ENCODE measurements around the gene SCN2B.

Gene SCN2B

DNA sequence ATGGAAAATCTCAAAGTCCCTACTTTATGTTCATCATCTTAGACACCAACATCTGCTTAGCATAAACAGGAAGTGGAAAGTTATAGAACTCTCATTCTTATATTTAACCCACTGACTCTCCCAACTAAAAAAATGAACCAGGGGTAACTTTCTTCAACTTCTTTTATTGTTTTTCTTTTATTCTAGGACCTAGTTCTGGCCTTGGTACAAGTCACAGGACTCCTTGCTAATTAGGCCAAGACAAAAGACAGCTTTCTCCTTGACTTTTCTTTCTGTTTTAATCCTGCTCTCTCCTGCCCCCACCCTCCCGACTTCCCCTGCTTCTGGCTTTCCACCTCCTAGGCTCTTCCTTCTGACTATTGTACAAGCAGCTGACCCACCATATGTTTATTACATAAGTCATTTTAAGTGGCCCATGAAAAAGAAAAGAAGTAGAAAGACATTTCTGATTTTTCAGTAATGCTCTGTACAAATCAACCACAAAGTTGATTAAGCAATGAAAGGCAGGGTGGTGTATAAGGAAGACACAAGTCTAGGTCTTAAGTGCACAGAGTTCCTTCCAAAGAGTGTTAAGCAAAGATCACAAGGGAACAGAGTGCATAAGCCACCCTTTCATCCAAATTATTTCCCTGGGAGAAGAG is 30.1 kb upstream of the SCN2B start:
- TF ChIP-seq, protein P1, sequence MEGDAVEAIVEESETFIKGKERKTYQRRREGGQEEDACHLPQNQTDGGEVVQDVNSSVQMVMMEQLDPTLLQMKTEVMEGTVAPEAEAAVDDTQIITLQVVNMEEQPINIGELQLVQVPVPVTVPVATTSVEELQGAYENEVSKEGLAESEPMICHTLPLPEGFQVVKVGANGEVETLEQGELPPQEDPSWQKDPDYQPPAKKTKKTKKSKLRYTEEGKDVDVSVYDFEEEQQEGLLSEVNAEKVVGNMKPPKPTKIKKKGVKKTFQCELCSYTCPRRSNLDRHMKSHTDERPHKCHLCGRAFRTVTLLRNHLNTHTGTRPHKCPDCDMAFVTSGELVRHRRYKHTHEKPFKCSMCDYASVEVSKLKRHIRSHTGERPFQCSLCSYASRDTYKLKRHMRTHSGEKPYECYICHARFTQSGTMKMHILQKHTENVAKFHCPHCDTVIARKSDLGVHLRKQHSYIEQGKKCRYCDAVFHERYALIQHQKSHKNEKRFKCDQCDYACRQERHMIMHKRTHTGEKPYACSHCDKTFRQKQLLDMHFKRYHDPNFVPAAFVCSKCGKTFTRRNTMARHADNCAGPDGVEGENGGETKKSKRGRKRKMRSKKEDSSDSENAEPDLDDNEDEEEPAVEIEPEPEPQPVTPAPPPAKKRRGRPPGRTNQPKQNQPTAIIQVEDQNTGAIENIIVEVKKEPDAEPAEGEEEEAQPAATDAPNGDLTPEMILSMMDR (IDR thresholded peaks at IDR 0.05; ENCODE audit: insufficient read depth, low read length, poor library complexity, severe bottlenecking) = no peak
- Histone ChIP-seq H3K4me3 (replicated peaks; ENCODE audit: low read depth, low read length) (no peak overlapping the region), H3K27me3 (replicated peaks; ENCODE audit: control insufficient read depth, insufficient read depth, low read length) (peaks cover 2% of the 10 kb centered on the region), H3K36me3 (ENCODE audit: control insufficient read depth, insufficient read depth, low read length) (no peaks in the 10 kb centered on the region)
- DNase-seq (ENCODE audit: extremely low read depth, insufficient read length) = no peak

DNA sequence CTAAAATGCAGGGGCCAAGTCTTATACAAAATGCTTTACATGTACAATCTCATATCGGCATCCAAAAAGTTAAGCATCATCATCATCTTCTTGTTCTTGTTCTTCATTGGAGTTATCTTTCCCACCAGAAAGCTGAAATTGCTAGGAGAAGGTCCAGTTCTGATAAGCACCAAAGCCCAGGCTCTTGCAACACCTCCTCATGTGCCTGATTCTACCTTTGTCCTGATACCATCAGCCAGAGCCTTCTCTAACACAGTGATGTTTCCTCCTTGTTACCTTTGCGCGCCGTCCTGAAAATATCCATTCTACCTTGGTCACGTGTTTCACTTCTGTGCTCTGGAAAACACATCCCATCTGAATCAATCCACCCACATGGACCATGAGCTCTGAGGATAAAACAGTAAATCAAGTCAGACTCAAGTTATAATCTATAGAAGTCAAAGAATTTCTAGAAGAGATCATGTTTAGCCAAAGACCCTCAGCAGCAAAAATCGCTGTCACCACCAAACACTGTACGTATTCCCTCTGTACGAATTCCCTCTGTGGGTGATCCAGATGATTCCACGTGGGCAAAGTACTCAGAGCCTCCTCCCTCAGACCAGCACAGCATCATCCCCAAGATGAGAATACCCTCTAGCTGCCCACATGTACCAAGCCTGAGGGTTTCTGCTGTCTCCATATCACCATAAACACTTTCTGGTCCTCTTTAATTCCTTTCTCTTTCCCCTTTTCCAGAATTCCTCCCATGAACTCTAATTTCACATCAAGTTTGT is 29.4 kb upstream of the SCN2B start:
- Histone ChIP-seq H3K36me3 (ENCODE audit: control insufficient read depth, insufficient read depth, low read length) (no peaks in the 10 kb centered on the region), H3K27me3 (replicated peaks; ENCODE audit: control insufficient read depth, insufficient read depth, low read length) (peaks cover 2% of the 10 kb centered on the region)
- TF ChIP-seq, protein P1 (IDR thresholded peaks at IDR 0.05; ENCODE audit: insufficient read depth, low read length, poor library complexity, severe bottlenecking) = no peak

DNA sequence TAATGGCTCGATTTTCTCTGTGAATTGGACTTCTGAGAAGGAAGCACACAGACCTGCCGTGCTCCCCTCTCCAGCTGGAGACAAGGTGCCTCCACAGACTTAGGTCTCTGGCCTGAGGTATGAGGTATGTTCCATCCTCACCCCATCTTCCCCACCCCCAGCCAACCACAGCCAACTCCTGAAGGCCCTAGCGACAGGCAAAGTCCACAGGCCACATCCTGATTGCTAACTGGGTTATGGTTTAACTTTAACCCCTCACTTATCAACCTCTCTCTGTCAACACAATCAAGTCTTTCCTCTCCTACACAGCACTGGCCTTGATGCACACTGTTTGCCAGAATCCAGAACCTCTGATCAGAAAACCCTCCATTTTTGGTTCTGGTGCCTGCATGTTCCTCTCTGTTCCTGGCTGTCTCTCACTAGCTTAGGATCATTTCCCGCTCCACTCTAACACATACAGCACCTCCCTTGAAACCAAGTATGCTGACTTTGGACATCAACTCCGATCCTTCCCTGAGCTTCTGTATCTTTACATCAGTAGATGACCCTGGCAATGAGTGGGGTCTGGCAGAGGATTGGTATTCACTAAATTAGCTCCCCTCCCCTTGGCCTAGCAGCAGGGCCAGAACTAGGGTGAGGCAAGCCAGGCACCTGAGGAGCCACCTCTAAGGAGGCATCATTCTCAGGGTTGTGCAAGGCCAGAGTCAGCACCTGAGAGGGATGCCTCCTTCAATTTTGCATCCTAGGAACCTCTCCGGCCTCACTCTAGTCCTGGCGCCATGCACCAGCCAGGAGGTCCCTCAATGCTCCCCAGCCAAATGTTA is 26.4 kb upstream of the SCN2B start:
- H3K36me3 ChIP-seq (ENCODE audit: control insufficient read depth, insufficient read depth, low read length) = no peaks in the 10 kb centered on the region
- TF ChIP-seq, protein P1 (IDR thresholded peaks at IDR 0.05; ENCODE audit: insufficient read depth, low read length, poor library complexity, severe bottlenecking) = no peak
- H3K4me3 ChIP-seq (replicated peaks; ENCODE audit: low read depth, low read length) = no peak overlapping the region
- peaks cover 2% of the 10 kb centered on the region for H3K27me3 ChIP-seq (replicated peaks; ENCODE audit: control insufficient read depth, insufficient read depth, low read length)
- DNase-seq (ENCODE audit: extremely low read depth, insufficient read length) = no peak

More for the DNA sequence above, 29.4 kb upstream of the SCN2B start:
- H3K4me3 ChIP-seq (replicated peaks; ENCODE audit: low read depth, low read length) = no peak overlapping the region
- DNase-seq (ENCODE audit: extremely low read depth, insufficient read length) = no peak

DNA sequence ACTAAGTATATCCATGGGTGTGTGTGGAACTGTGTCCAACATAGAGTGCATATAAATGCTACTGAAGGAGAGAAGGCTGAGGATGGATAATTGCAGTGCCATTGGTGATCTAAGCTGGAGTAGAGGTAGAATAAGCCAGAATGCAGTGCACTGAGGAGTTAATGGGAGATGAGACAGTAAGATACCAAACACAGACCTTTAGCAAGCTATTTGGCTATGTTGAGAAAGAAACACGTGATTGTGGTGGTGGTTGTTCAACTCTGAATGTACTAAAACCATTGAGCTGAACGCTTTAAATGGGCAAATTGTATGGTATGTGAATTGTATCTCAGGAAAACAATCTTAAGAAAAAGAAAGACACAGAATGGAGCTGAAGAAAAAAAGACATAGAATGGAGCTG is 25.5 kb upstream of the SCN2B start:
- TF ChIP-seq, protein P1 (IDR thresholded peaks at IDR 0.05; ENCODE audit: insufficient read depth, low read length, poor library complexity, severe bottlenecking) = no peak

DNA sequence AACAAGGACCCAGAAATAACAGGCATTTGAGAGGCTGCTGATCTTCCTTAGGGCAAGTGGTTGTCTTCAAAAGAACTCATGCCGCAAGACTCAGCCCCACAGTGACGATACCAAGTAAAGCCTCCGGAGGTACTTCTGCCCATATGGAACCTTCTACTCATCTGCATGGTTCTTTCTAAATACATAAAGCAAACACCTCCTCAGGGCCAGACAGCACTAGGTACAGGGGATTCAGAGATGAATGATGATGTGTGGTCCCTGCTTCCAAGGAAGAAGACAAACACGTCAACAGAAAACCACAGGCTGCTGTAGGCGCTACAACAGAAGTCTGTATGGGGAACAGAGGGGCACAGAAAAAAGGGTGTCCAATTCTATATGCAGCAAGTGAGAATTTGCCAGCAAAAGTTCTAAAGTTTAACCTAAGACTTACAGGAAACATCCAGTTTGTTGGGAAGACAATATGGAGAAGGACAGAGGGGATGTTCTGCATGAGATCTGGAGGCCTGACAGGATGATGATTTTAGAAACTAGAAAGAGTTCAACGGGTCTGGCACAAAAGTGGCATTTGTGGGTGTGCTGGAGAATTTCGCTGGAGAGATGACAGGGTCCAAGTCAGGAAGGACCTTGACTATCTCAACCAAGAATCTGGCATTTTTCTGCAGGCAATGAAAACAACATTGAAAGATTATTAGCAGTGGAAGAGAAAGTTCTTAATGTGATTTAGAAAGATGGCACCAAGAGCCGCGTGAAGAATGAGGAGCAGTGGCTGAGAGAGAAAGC is 24.7 kb upstream of the SCN2B start:
- TF ChIP-seq, protein P1 (IDR thresholded peaks at IDR 0.05; ENCODE audit: insufficient read depth, low read length, poor library complexity, severe bottlenecking) = no peak
- H3K27me3 ChIP-seq (replicated peaks; ENCODE audit: control insufficient read depth, insufficient read depth, low read length) = peaks cover 2% of the 10 kb centered on the region
- DNase-seq (ENCODE audit: extremely low read depth, insufficient read length) = no peak
- H3K4me3 ChIP-seq (replicated peaks; ENCODE audit: low read depth, low read length) = no peak overlapping the region
- no peaks in the 10 kb centered on the region for H3K36me3 ChIP-seq (ENCODE audit: control insufficient read depth, insufficient read depth, low read length)

More for the DNA sequence above, 25.5 kb upstream of the SCN2B start:
- H3K27me3 ChIP-seq (replicated peaks; ENCODE audit: control insufficient read depth, insufficient read depth, low read length) = peaks cover 2% of the 10 kb centered on the region
- no peak overlapping the region for H3K4me3 ChIP-seq (replicated peaks; ENCODE audit: low read depth, low read length)
- H3K36me3 ChIP-seq (ENCODE audit: control insufficient read depth, insufficient read depth, low read length) = no peaks in the 10 kb centered on the region
- no peak for DNase-seq (ENCODE audit: extremely low read depth, insufficient read length)

Measured in GM06990 (cell line).